HEK293T (cell line): ENCODE results near the gene PNPO.

ENCODE experiments used
- FOXM1 ChIP-seq: fragments of 450-650 bp; IDR thresholded peaks from 2 replicates; pipeline ENCODE4 v1.6.1; 2017; ENCODE audit warnings: mild to moderate bottlenecking, borderline replicate concordance
- L3MBTL2 ChIP-seq: fragments of 450-650 bp; conservative IDR thresholded peaks from 2 replicates; pipeline ENCODE4 v1.6.1; 2016; ENCODE audit warnings: mild to moderate bottlenecking
- SP1 ChIP-seq: fragments of 450-650 bp; IDR thresholded peaks from 2 replicates; pipeline ENCODE4 v1.6.1; 2017
- SUZ12 ChIP-seq: fragments of 450-650 bp; IDR thresholded peaks from 2 replicates; pipeline ENCODE4 v1.6.1; 2016; ENCODE audit warnings: mild to moderate bottlenecking

- no peak for TF ChIP-seq SUZ12
- TF ChIP-seq FOXM1: no peak
- TF ChIP-seq L3MBTL2: no peak
- no peak for TF ChIP-seq SP1
Measured at GRCh38 chr17:47918991-47919390, 22.4 kb upstream of the PNPO start.
